NCI-H1417 (cell line): Measurements from ENCODE around the gene METTL3.

ENCODE experiments used
- DNase-seq, 3 experiments: peaks; one replicate each; lab custom pipeline; 2025; lab: John Stamatoyannopoulos, UW

METTL3 gene

DNA sequence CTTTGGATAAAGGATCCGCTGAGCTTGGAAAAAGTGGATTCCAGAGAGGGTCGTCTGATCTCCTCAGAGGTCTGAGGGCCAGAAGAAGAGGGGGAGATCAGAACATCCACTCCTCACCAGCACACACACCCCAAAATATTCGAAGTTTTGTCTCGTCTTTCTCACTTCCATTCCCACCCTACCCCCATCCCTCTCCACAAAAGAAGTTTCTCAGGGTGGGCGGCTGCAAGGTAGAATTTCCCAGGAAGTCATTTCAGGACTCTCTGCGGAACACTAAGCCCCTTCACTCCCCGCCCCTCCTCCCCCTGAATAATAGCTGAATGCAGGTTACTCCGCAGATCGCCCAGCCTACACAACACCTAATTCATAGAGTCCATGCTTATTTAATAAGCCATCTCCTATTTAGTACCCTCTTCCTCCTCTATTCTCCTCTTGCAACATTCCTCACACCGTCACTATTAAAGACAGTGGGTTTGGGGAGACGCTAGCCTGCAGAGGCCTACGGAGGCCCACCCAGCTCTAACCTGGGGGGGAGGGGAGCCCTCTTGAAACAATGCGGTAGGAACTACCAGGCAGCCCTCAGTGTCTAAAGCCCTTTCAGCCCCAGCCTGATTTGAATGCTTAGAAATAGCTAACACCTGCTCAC lies 15.7 kb upstream of the METTL3 start:
- peak; percentile 55 to 93 (median 88) for DNase-seq

- peak; percentile 93 to 98 (median 97) for DNase-seq
Observed at GRCh38 chr14:21525962-21526671, 15.0 kb upstream of the METTL3 start, which contains the start of gene SALL2. Gene SALL2, minus strand, starts transcription at chr14:21526346. Its CDS starts 219 bp downstream, at chr14:21526127.

- DNase-seq: peak in 2 of 3 experiments; percentile 69 to 75
Observed at GRCh38 chr14:21525571-21525961, 14.4 kb upstream of the METTL3 start.

DNA sequence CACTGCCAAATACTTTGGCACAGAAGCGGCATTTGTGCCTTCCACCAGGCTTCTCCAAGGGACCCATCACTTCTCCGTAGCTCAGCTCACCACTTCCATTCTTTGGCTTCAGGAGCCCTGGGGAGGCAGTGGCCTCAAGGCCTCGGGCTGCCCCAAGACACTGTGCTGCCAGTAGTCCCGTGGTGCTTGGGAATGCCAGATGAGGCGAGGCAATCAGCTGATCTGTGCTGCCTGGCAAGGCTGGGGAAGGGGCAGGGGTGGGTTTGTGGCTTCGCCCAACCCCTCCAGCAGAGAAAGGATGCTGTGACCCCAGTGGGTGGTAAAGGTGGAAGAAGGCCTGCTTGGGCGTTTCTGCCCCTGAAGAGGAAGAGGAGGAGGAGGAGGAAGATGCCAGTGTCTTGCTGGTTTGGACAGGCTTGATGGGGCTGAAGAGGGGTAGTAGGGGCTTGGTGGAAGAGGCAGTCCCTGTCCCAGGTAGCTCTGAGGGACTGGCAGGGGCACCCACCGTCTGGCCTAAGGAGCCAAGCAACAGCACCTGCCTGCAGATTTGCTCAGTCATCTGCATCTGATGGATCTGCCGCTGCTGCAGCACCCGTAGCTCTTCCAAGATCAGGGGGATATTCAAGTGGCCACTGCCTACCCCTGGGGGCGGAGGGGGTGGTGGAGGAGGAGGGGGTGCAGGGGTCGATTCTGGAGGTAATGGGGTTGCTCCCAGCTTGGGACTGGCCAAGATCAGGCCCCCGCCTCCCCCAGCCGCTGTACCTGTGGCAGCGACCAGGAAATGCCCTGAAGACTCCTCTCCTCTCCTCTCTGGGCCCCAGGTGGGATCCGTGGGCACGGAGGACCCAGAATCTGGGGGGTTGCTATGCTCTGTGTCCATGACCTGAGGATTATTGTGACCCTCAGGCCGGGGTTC lies 13.7 kb upstream of the METTL3 start:
- DNase-seq: no peak

GRCh38 chr14:21523203-21523602 lies 12.1 kb upstream of the METTL3 start:
- no peak for DNase-seq

DNA sequence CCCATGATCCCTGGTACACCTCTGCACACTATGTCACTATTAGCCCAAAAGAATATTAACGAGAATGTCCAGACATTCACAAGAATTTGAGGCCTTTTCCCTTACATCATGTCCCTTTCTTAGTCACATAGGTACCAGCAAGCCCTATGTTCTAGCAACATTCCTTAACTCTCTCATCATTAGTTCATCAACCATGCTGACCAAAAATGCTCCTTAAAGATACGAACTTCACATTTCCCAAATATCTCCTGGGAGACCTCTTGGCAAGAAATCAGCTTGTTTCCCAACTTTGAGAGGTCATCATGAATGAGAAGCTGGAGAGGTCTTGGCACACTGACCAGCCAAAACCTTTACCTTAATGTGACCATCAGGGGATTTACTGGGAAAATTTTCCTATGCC lies 10.4 kb upstream of the METTL3 start:
- DNase-seq: no peak

DNA sequence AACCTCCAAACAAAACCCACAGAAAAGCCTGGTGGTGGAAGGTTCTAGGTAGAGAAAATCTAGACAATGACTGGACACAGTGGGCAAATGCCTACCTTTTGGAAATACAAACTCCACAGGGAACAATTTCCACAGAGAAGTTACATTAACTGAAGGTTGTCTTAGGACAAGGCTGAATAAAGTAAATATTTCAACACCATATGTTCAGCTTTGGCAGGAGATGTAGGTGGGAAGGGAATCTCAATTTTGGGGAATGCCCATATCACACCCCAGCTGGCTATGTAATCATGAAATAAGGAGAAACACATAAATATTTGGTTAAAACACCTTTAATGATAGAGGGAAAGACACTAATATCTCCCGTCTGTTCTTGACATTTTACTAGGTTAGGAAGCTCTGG lies 9.6 kb upstream of the METTL3 start:
- no peak for DNase-seq

DNA sequence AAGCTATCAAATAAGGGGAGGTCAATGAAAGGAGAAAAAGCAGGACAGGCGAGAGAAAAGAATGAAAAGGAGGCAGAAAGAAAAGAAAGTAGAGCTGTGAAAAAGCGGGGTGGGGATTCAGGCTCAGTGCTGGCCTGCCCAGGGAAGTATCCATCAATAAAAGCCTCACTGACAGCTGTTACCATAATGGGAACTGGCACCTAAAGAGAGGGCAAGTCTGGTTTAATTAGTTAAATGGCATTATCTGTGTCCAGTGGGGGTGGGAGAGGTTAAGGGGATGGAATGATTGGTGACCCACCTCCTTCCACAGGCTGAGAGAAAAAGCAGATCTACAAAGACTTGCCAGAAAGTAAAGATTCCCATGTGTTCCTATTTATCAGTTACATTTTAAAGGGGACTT lies 7.6 kb upstream of the METTL3 start:
- no peak for DNase-seq

DNA sequence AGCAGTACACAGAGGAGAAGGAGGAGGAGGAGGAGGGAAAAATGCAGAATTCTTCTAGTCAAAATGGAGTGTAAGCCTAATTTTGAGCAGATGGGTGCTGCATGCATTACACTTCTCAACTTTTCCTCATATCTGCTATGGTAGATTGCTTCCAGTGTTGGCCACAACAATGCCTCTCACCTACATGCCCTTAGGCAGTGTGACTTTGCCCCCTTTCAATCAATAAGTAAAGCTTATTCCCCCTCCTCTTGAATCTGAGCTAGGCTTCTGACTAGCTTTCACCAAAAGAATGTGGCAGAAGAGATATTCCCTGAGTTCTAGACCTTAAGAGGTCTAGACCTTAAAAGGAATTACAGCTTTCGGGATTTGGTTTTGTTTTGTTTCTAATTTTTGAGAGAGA lies 3.2 kb upstream of the METTL3 start:
- no peak for DNase-seq

DNA sequence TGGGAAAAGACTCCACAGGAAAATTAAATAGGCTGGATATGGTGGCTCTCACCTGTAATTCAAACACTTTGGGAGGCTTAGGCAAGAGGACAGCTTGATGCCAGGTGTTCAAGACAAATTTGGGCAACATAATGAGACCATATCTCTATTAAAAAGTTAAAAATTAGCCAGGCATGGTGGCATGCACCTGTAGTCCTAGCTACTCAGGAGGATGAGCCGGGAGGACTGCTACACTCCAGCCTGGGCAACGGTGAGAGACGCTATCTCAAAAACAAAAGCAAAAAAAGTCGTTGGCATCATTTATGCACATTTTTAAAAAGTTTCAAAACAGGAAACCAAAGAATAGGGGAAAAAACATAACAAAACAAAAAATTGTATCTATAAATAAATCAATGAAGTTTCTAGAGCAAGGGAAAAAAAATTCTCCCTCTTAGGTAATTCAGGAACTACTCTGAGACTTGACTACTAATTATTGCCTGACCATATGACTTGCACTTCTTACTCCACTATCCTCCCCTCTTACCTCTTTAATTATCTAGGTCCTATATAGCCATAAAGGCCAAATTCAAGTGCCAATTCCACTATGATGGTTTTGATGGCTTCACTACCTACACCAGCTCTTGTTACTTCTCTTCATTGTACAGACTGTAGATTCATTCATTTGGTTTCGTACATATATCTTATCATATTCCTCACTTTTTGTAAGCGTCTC lies 1.6 kb downstream of the METTL3 start:
- no peak for DNase-seq

GRCh38 chr14:21506557-21506956 lies 4.6 kb downstream of the METTL3 start:
- DNase-seq: no peak

DNA sequence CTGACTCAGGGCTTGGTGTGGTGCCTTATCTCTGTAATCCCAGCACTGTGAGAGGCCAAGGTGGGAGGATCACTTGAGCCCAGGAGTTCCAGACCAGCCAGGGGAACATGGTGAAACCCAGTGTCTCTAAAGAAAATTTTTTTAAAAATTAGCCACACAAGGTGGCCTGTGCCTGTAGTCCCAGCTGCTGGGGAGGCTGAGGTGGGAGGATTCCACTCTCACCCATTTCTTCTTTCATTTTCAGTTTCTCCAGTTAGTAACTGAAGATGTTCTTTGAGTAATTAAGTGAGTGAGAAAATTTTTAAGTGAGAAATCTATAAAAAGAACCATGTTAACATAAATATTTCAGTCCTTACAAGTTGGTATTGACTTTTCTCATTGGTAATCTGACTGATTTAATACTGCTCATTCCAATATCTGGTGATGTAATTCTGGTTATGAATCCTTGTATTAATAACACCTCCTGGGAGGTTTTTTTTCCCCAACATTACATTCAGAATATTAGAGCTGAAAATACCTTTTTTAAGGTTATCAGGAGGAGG lies 6.1 kb downstream of the METTL3 start:
- DNase-seq: no peak

DNA sequence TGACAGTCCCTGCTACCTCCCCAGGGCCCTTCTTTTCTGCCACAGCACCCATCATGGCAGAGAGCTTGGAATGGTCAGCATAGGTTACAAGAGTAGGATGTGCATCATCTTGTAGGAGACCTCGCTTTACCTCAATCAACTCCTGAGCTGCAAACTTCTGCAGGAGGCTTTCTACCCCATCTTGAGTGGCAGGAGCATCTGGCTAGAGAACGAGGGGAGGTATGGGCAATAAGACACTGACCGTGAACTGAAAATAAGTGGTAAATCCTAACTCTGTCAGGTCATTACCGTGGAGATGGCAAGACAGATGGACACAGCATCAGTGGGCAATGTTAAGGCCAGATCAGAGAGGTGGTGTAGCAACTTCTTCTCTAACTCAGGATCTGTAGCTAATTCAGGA lies 7.8 kb downstream of the METTL3 start:
- no peak for DNase-seq

GRCh38 chr14:21501568-21501967 lies 9.6 kb downstream of the METTL3 start:
- no peak for DNase-seq

GRCh38 chr14:21498540-21499526 lies 12.3 kb downstream of the METTL3 start:
- peak; percentile 48 to 84 (median 57) for DNase-seq

- DNase-seq: no peak
Observed at GRCh38 chr14:21496453-21496852, 14.7 kb downstream of the METTL3 start.

DNA sequence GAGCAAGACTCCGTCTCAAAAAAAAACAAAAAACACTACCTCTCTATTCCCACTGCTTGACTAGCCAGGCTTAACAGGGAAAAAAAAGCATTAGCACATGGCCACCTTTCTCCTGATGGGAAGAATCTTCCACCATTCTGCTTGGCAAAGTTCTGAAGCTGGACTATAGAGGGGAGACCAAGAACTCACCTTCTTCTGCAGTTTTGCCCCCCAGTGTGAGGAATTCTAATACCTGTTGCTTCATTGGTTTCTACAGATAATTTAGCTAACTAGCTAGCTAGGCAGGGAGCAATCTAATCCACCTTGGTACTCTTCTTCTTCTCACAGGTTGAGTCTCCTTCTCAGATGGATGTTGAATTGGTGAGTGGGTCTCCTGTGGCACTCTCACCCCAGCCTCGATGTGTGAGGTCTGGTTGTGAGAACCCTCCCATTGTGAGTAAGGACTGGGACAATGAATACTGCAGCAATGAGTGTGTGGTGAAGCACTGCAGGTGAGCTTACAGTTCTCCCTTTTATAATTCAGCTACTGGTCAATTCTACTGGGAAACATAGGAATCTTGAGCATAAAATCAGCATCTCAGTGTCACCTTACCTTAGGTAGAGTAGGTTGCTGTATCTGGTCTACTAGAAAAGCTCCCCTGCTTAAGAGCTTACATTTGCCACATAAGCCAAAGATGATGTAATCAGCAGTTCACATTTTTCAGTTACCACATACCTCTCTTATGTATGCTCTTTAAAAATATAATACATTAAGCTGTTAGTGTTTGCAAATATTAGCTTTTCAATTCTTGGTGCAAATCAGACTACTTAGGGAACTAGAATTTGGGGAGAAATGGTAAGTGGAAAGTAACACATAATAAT lies 16.0 kb downstream of the METTL3 start:
- no peak for DNase-seq

DNA sequence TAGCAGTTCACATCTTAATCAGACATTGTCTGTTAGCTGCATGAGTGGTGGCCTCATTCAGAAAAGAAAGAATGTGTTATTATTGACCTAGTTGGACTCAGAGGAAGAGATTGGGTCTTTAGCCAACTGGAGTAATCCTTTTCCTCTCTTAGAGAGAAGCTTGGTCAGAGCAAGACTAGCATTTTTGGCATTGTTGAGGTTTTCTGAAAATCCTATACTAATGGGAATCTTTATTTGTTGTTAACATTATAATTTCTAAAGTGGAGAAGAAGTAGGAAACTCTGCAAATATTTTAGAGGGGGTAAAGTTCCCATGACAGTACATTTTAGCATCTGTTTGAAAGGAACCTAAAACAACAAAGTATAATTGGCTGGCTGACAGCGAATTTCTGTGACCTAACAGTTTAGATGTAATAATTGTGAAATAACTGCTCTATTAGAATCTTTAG lies 24.5 kb downstream of the METTL3 start:
- DNase-seq: no peak

DNA sequence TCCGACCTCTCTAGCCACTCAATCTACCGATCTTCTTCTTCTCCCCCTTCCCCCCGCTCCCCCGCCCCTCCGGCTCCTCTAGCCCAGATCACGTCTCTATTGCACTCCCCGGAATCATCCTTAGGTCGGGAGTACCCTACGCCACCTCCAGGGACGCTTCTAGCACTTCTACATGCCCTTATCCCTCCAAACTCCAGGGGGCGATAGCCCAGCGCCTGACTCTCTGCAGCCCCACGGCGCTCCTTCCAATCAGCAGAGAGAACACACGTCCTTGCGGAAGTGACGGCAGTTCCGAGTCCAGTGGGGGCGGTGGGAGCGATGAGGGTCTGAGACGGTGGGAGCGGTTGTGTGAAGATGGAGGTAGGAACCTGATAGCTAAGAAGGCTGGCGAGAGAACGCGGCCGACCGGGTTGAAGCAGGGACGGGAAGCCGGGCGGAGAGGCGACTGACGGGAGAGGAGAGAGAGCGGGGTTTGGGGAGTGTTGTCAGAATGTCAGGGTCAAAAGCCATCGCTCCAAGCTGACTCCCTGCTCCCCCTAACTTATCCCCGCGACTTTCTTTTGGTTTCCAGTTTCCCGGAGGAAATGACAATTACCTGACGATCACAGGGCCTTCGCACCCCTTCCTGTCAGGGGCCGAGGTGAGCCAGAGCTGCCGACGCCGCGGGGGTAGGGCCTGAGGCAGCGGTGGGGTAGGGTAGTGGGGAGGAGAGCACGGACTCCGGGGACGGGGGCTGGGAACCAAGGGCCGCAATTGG lies 34.0 kb downstream of the METTL3 start, which contains the start of the genes RAB2B and TOX4:
TSS of gene RAB2B (minus strand) at position 35 of the 757 bp plus-strand sequence. CDS start 87 bp downstream, outside the sequence.
TSS of gene TOX4 (plus strand) at position 271 of the 757 bp plus-strand sequence. CDS start at position 355, 84 bp downstream.
- peak; percentile 98 to 100 (median 99) for DNase-seq
